Glutamatergic neuron (in vitro differentiated cells): Measurements from ENCODE around the gene LYVE1. TPM values are rescaled to one million over a fixed set of nuclear protein-coding genes. Genes with fewer than 3 reads are reported as not detected.

Experiments
- DNase-seq: peaks from one replicate; pipeline ENCODE4 v3.0.0; 2022
- H3K27ac Mint-ChIP-seq: one replicate; pipeline ENCODE4 v1.8.0; 2020; ENCODE audit warnings: mild to moderate bottlenecking, mixed read lengths, inconsistent platforms; ENCODE audit not compliant: unreplicated experiment
- H3K27me3 Mint-ChIP-seq: one replicate; pipeline ENCODE4 v1.8.0; 2020; ENCODE audit warnings: mild to moderate bottlenecking, moderate library complexity, mixed read lengths, inconsistent platforms; ENCODE audit not compliant: unreplicated experiment
- H3K36me3 Mint-ChIP-seq: one replicate; pipeline ENCODE4 v1.8.0; 2020; ENCODE audit warnings: mild to moderate bottlenecking, mixed read lengths, inconsistent platforms; ENCODE audit not compliant: unreplicated experiment
- H3K4me1 Mint-ChIP-seq: one replicate; pipeline ENCODE4 v1.8.0; 2020; ENCODE audit warnings: mild to moderate bottlenecking, low read depth, mixed read lengths, inconsistent platforms; ENCODE audit not compliant: unreplicated experiment
- H3K4me3 Mint-ChIP-seq: one replicate; pipeline ENCODE4 v1.8.0; 2020; ENCODE audit warnings: mild to moderate bottlenecking, mixed read lengths, inconsistent platforms; ENCODE audit not compliant: unreplicated experiment
- H3K9me3 Mint-ChIP-seq: one replicate; pipeline ENCODE4 v1.8.0; 2020; ENCODE audit warnings: mild to moderate bottlenecking, moderate library complexity, mixed read lengths, inconsistent platforms; ENCODE audit not compliant: unreplicated experiment
- total RNA-seq: library from RNA; stranded (reverse); fragmentation: NEBNext Ultra II Directional; extraction: Animal tissue kit (Norgen Biotek cat#: 25700); gene quantifications from one replicate; pipeline ENCODE4 v1.2.1, GENCODE V29; 2021; ENCODE audit not compliant: unreplicated experiment
- TF ChIP-seq, protein P1 (sequence below): fragments of 200-600 bp; sonication (generic); IDR thresholded peaks from one replicate; pipeline ENCODE4 v1.5.0; 2021; ENCODE audit not compliant: partially characterized antibody, unreplicated experiment

LYVE1 gene
- total RNA-seq, 1 donor from 2014 or later = not detected

DNA sequence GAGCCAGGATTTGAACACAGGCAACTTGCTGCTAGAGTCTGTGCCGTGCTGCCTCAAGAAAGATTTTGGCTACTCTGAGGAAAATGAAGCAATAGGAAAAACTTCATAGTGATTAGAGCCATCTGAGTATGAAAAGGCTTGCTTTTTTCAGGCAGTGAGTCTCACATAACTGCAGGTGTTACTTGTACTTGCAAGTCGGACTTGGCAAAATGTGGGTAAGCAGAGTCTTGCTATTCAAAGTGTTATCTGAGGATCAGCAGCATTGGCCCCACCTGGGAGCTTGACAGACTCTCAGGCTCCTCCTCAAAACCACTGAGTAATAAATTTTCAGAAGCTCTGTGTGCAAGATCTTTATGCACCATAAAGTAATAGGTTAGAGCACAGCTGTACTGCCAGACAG, 45.5 kb downstream of the LYVE1 start:
- no peak overlapping the region for H3K27ac Mint-ChIP-seq

DNA sequence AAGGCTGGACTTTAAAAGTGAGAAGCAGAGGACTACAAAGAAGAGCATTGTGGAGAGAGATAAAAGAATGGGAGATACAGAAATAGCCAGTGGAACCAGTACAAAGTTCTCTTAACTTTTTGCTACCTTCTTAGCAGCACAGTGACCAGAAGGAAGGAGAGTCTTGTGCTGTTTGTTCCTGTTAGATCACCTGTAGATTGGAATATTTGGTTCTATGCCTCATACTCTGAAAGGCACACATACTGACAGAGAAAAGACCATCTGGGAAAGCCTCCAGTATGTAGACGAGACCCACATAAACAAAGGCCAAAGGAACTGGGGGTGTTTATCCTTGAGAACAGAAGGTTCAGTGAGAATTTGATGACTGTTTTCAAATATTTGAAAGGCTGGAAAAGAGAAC, 46.2 kb downstream of the LYVE1 start:
- DNase-seq = no peak
- H3K36me3 Mint-ChIP-seq = no peaks in the 10 kb centered on the region
- H3K9me3 Mint-ChIP-seq = no peaks in the 10 kb centered on the region
- TF ChIP-seq, protein P1, sequence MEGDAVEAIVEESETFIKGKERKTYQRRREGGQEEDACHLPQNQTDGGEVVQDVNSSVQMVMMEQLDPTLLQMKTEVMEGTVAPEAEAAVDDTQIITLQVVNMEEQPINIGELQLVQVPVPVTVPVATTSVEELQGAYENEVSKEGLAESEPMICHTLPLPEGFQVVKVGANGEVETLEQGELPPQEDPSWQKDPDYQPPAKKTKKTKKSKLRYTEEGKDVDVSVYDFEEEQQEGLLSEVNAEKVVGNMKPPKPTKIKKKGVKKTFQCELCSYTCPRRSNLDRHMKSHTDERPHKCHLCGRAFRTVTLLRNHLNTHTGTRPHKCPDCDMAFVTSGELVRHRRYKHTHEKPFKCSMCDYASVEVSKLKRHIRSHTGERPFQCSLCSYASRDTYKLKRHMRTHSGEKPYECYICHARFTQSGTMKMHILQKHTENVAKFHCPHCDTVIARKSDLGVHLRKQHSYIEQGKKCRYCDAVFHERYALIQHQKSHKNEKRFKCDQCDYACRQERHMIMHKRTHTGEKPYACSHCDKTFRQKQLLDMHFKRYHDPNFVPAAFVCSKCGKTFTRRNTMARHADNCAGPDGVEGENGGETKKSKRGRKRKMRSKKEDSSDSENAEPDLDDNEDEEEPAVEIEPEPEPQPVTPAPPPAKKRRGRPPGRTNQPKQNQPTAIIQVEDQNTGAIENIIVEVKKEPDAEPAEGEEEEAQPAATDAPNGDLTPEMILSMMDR = no peak
- no peak overlapping the region for H3K27ac Mint-ChIP-seq
- H3K4me1 Mint-ChIP-seq = no peaks in the 10 kb centered on the region
- no peak overlapping the region for H3K4me3 Mint-ChIP-seq
- H3K27me3 Mint-ChIP-seq = no peaks in the 10 kb centered on the region

More for the DNA sequence above, 45.5 kb downstream of the LYVE1 start:
- no peak for DNase-seq
- H3K4me1 Mint-ChIP-seq = no peaks in the 10 kb centered on the region
- H3K4me3 Mint-ChIP-seq = no peak overlapping the region
- H3K36me3 Mint-ChIP-seq = no peaks in the 10 kb centered on the region
- TF ChIP-seq, protein P1 = no peak
- no peaks in the 10 kb centered on the region for H3K9me3 Mint-ChIP-seq
- H3K27me3 Mint-ChIP-seq = no peaks in the 10 kb centered on the region

DNA sequence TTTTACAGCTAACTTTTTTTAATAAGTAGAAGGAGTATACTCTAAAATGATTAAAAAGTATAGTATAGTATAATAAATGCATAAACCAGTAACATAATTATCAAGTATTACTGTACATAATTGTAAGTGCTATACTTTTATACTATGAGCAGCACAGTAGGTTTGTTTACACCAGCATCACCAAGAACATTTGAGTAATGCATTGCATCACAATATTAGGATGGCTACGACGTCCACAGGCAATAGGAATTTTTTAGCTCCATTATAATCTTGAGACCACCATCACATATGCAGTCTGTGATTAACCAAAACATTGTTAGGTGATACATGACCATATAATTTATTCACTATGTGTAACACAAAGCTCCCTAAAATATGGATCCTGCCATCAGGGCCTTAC, 47.9 kb downstream of the LYVE1 start:
- H3K4me1 Mint-ChIP-seq = no peaks in the 10 kb centered on the region
- H3K36me3 Mint-ChIP-seq = no peaks in the 10 kb centered on the region
- no peak for DNase-seq
- TF ChIP-seq, protein P1 = no peak
- no peak overlapping the region for H3K27ac Mint-ChIP-seq
- no peak overlapping the region for H3K4me3 Mint-ChIP-seq
- H3K9me3 Mint-ChIP-seq = no peaks in the 10 kb centered on the region
- no peaks in the 10 kb centered on the region for H3K27me3 Mint-ChIP-seq

DNA sequence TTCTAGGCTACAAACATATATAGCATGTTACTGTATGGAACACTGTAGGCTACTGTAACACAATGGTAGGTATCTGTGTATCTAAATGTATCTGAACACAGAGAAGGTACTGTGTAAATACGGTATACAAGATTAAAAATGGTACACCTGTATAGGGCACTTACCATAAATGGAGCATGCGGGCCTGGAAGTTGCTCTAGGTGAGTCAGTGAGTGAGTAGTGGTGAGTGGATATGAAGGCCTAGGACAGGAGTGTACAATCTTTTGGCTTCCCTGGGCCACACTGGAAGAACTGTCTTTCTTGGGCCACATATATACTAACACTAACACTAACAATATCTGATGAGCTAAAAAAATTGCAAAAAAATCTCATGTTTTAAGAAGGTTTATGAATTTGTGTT, 48.8 kb downstream of the LYVE1 start:
- Mint-ChIP-seq H3K27ac (no peak overlapping the region), H3K9me3 (no peaks in the 10 kb centered on the region), H3K4me1 (no peaks in the 10 kb centered on the region), H3K4me3 (no peak overlapping the region), H3K27me3 (no peaks in the 10 kb centered on the region), H3K36me3 (no peaks in the 10 kb centered on the region)
- TF ChIP-seq, protein P1 = no peak
- no peak for DNase-seq

DNA sequence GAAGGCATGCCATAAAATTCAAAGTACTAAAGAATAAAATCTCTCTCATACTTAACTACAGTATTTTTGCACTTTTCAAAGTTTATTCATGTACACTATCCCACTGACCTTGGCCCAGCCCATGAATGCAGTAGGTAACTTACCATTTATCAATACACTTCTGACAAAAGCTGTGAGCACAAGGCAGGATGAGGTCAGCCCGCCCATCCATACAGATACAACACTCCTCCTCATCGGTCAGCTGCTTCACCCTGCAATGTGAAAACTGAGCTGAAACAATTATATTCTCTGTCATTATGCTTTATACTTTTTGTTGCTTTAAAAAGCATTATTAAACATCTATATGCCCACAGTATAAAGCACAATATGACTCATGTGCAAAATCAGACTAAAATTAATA, 49.6 kb downstream of the LYVE1 start:
- Mint-ChIP-seq H3K27me3 (no peaks in the 10 kb centered on the region), H3K4me1 (no peaks in the 10 kb centered on the region), H3K9me3 (no peaks in the 10 kb centered on the region), H3K36me3 (no peaks in the 10 kb centered on the region), H3K4me3 (no peak overlapping the region), H3K27ac (no peak overlapping the region)
- TF ChIP-seq, protein P1 = no peak
- no peak for DNase-seq
